HG02610 (cell line): ENCODE measurements around the gene HOXD9.

Source experiments
- ATAC-seq: cut with Tn5 transposase; IDR thresholded peaks from one replicate; pipeline ENCODE4 v1.9.1; 2021; ENCODE audit warnings: mild to moderate bottlenecking, moderate library complexity; ENCODE audit not compliant: unreplicated experiment

Gene HOXD9

DNA sequence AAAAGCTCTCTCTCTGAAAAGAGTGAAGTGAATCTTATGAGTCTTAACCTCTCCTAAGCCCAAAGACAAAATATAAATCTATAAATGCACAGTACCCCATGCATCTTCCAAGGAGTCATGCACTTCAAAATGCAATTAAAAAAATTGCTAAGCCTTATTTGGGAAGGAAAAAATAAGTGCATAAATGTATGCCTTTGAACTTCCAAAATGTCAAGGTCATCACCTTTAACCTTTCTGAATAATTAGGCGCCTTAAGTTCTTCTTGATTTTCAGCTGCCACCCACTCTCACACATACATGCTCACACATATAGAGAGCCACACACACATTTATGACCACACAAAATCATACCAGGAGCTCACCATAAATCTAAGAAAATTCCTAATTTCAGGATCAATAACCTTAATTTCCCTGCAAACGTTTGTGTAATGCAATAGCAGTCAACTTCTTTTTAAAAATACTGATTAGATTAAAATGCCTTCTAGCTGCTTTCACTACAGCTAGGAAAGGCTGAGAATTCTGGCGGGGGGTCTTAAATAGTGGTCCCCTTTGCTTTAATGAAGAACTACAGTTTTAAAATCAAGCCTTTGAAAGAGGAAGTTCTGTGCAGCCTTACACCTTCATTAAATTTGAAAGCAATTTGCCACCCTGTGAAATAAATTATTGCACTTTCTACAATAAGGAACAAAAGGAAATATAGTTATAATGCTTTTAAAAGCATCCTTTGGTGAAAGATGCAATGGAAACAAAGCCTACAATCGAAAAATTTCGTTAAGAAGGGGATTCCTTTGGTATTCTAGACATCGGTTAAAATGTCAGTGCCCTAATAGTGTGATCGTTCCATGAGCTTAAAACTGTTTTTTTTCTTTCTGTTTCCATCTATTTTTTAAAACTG, 11.9 kb upstream of the HOXD9 start:
- no peak for ATAC-seq

DNA sequence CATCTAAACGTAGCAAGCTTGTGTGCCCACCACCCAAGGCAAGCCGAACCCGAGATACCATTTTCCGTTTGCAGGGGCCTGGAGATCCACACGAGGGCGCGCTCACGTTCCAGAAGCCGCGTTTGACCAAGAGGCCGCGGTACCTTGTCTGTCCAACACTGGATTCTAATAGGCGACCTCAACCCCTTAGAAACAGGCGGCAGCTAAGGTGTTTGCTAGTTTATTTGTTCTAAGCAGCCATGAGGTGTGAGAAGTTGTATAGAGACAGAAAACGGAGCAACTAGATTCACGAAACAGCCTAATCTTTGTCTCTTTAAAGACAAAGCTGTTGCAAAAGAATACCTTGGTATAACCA, 11.2 kb upstream of the HOXD9 start:
- ATAC-seq: no peak

DNA sequence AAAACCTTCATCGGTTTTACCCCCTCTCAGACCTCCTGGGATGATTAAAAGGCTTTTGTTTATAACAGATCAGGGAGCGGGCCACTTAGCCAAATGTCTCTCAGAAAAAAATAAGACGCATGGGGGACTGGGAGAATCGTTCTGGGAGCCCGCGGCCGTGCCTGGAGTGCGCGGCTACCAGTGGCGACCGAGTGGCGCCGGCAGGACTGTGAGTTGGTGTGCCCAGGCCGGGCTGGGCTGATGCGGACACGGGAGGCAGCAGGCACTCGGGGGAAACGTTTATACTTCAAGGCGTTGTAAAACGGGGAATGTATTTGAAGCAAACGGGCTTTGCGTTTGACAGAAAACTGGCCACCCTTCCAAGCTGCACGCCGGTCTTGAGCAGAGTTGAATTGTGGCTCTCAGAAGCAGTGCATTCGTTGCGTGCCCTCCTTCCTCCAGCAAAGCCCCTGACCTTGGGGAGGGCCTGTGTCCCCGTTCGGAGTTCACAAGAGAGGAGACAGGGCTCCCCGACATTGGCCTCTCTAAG, 10.6 kb upstream of the HOXD9 start:
- no peak for ATAC-seq

DNA sequence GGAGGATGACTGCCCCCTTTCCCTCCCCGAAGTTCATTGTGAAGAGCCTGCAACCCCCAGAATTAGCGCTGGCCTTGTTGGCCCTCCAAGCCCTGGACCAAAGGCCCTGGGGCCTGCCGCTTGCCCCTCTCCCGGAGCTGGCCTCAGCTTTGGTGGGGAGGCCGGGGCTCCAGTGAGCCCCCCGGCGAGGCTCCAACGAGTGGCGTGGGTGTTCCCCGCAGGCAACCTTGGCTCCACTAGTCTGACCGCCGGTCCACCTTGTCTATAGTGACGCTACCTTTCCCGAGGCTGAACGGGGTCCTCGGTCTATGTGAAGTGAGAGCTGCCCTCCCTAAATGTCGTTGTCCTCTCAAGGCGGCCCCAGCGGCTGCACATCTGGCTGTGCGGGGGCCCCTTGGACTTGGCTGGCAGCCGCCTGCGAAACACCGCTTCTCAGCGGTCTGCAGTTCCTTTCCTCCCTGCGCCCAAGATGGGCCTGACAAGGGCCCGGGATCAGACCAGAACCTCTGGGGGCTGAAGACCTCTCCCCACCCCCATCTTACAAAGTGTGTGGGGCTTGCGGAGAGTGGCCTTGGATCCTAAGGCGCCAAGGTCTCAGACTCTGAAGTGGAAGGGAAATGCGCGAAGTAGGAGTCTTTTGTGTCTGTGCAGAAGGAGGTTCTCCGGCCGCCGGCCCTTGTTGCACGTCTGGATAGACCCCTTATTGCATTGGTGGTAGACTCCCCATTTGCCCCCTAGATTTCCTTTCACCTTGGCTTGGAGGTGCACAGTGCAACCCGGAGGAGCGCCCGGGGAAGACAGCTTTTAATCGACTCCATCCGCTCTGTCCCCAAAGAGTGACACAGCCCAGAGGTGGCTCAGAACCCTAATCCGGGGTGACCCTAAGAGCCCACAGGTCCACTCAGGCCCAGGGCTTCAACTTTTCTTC, 9.9 kb upstream of the HOXD9 start:
- no peak for ATAC-seq

DNA sequence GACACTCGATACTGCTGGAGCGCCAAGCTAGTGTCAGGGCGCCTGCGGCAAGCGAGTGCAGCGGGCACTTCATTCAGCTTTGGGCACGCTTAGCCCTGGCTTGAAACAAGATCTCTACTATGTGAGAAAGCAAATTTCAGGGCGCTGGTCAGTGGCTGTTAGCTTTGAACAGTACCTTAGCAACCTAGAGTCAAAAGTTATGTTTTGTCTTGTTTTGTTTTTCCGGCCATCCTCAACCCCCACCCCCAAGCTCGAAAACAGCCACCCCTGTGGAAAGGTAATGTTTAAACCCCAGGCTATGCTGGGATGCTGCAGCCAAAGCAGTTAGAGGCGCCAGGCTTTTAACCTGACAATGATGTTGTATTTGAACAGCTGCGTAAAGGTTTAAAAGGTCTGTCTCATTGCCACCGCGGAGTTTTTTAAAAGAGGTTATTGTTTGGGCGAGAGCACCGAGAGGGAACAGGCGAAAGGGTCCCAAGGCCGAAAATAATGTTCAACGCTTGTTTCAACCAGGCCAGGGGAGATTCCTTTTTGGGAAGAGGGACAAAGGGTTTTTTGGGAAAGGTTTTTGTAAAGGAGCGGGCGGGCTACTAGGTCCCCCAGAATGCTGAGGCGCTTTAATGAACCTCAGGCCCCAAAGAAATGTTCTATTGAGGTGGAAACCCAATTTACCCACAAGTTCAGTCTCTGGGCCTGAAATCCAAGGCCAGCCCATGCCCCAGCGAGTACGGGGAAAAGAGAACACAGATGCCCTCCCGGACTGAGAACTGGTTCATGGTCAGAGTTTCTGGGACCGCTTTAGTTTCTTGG, 8.2 kb upstream of the HOXD9 start:
- ATAC-seq: no peak

DNA sequence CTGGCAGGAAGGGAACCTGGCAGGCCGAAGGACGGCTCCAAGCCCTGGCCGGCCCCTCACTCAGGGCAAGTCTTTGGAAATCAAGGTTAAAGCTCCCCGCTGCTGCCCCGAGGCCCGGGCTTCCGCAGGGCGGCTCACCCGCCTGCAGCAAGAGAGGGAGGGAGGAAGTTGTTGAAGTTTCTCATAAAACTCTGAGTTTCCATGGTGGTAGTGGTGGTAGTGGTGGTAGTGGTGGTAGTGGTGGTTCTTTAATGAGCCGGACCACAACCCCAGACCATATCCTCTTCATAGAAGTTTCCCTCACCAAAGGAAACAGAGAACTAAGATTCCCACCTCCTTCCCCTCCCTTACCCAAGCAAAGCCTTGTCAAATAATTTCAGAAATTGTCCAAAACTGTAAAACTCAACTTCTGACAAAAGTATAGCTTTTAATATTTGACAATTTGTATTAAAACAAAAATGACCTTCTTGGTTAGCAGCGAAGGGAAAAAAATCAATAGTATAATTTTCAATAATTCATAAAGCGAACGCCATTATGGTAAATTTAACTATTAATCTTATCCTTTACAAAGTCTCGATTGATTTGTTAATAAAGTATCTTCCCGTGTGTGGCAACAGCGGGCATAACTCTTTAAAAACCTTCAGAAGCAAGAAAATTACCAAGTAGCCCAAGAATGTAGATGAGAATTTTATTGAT, 7.4 kb upstream of the HOXD9 start:
- ATAC-seq: no peak

DNA sequence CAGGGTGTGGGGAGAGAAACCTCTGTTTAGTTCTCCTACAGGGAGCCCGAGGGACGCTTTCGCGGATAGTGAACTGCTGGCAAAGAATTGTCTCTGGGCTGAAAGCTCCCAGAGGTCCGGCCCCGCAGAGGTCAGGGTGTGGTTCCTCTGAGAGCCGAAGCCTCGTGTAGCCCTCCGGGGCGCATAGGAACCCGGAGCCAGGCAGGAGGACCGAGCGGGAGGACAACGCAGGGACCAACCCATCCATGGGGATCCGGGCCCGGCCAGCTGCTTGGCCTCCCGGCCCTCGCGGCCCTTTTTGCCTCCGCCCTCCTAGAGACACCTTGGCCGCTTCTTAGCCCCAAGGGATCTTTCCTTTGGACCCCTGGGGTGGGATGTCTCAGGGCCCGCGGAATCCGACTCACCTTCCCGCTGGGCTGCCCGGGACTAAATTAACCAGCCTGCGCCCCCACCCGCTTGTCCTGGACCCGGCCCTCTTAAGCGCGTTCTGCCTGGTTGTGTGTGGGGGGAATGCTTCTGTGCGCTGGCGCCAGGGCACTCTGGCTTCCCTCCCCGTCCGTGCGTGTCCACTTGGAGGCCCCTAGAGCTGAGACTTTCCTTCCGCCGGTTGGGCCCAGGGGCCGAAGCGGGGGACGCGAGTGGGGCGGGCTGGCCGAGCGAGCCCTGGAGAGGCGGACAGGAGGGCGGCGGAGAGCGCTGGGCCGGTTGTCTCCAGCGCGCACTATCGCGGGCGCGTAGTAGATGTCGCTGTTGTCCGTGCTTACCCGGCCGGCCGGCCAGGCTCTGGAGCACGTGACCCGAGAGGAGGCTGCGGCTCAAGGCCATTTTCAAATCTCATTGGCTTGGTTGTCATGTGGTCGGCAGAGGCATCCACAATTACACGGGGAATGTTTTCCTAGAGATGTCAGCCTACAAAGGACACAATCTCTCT, 6.4 kb upstream of the HOXD9 start, which contains the start of gene HOXD10:
TSS of gene HOXD10 (plus strand) at position 896 of the 931 bp plus-strand sequence. CDS start 56 bp downstream, outside the sequence.
- no peak for ATAC-seq

DNA sequence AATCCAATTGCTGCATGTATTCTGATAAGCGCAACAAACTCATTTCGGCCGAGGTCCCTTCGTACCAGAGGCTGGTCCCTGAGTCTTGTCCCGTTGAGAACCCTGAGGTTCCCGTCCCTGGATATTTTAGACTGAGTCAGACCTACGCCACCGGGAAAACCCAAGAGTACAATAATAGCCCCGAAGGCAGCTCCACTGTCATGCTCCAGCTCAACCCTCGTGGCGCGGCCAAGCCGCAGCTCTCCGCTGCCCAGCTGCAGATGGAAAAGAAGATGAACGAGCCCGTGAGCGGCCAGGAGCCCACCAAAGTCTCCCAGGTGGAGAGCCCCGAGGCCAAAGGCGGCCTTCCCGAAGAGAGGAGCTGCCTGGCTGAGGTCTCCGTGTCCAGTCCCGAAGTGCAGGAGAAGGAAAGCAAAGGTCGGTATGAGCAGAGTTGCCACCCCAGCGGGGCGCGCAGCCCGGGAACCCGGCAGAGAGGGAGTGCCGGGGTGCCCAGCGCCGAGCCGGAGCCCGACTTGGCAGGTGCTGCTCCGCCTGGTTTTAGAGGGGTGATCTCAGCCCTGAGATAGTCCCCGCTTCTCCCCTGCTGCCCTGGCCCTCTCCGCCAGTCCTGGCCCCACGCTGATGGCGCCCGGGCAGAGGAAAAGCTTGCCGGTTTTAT, 5.2 kb upstream of the HOXD9 start:
- ATAC-seq: no peak

DNA sequence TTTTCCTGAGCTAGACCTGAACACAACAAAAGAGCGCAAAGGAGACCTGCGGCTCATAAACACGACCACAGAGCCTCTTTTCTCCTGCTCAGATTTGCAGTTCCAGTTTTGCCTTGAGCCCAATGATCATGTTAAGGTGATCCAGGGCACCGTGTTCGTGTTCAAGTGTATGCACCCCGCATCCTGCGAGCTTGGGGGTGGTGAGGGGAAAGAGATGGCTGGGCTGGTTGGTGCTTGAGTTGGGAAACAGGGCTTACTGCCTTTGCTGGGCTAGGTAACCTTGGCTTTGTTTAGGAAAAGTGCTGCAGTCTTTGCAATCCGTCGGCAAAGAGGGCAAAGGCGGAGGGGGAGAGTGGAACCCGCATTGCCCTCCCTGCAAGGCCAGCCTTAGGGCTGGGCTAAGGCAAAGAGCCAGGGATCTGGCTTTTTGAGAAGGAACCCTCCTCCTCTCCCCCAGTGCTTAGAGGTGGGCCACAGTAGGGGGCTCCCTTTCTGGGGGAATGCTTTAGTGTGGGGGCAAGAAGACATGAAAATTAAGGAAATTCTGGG, 4.6 kb upstream of the HOXD9 start:
- ATAC-seq: no peak

DNA sequence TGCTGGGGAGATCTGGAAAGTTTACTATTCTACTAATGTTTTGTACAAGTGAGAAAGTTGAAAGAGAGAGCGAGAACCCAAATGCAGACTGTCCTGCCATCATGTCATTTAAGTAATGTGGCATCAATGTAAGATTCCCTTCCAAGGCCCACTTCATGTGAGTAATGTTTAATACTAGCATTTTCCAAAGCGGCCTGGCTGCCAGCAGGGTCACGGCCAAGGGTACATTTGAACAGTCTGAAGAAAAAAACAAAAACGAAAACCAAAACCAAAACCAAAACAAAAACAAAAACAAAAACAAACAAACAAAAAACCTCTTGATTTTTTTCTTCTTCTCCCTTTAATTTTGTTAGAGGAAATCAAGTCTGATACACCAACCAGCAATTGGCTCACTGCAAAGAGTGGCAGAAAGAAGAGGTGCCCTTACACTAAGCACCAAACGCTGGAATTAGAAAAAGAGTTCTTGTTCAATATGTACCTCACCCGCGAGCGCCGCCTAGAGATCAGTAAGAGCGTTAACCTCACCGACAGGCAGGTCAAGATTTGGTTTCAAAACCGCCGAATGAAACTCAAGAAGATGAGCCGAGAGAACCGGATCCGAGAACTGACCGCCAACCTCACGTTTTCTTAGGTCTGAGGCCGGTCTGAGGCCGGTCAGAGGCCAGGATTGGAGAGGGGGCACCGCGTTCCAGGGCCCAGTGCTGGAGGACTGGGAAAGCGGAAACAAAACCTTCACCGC, 3.7 kb upstream of the HOXD9 start:
- no peak for ATAC-seq

DNA sequence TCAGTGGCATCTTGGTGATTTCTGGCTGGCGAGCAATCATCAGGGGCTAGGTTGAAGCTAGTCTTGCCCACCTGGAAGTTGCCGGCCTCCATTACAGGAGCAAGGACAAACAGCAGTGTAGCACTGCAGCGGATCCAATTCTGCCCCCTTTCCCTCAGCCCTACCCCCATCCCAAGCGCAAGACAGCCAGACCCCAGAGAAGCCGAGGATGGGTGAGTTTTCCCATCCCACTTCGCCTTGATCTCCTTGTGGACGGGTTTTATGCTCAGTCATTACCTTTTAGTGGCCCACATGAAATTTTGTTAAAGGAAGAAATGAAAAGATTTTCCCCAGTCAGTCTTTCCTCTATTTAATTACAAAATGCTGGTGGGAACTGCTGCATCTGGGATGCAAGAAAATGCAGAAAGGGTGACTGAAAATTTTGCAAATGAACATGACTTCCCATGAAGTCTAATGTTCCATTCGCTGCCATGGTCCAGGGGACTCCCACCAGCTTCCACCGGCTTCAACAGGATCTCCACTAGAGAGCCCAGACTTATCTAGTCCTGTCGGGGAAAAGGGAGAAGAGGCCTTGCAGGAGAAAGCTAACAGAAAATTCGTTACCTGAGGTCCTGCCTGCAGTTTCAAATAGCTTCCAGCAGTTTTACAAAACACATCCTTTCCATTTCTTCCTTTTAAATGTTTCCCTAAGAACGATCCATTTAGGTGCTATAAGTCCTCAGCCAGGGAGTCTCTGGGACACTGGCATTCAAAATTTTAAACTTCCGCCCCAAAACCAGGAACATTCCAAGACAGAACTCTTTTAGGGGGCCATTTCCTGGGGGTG, 1.9 kb upstream of the HOXD9 start:
- ATAC-seq: no peak

DNA sequence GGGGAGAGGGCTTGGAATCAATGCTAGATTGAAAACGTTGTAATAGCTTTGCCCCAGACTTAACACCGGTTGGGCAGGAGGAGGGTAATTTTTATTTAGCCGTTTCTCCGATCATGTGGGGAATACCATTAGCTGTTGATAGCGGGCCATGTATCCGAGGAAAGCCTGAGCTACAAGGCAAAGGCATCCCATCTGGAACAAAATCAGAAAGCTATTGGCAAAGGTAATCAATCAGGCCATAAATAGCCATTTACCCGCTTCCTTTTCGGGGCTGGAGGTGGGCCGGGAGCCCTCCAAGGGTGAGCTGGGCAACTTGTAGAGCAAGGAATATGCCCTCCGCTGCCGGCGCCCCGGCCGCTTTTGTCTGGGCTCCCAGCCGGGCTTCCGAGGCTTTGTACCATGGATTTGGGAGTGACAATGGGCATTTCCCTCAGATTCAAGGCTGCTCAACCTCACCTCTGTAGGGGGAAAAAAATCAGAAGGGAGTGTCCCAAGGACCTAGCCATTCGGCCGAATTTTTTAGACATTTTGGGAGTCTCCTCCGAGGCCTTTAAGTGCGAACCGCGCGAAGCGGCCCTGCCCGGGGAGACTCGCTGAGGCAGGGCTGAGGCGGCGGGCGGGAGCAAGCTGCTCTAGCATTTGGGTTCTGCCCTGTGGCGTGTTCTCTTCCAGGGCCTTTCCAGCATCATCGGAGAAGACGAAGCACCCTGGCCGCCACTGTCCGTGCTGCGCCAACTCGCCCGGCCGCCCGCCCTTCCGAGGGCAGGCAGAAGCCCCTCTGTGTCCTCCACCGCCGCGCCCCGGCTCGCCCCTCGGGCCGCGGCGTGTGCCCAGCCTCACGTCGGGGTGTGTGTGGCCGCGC, 1.1 kb upstream of the HOXD9 start:
- no peak for ATAC-seq

DNA sequence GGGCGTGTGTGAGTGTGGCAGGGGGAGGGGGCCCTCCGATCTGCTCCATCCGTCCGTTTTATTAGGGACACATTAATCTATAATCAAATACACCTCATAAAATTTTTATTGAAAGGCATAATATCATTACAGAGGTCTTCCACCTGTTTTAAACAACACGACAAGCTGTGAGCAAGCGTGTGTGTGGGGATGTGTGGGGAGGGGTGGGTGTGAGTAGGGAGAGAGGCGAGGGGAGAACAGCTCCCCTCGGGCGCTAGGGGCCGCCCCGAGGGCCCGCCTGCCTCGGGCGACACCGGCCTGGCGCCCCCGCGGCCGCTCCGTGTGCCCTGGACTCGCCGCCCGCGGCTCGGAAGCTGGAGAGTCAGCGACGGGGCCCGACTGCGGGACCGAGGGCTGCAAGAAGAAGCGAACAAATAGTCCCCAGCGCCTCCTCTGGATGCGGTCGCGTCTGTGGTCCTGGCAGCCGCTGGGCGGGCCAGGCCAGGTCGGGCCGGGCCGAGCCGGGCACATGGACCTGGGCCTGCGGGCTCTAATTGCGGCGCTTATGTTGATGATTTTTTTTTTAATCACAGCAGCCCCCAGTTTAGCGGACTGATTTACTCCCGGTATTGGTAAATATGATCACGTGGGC, 352 bp upstream of the HOXD9 start:
- no peak for ATAC-seq

DNA sequence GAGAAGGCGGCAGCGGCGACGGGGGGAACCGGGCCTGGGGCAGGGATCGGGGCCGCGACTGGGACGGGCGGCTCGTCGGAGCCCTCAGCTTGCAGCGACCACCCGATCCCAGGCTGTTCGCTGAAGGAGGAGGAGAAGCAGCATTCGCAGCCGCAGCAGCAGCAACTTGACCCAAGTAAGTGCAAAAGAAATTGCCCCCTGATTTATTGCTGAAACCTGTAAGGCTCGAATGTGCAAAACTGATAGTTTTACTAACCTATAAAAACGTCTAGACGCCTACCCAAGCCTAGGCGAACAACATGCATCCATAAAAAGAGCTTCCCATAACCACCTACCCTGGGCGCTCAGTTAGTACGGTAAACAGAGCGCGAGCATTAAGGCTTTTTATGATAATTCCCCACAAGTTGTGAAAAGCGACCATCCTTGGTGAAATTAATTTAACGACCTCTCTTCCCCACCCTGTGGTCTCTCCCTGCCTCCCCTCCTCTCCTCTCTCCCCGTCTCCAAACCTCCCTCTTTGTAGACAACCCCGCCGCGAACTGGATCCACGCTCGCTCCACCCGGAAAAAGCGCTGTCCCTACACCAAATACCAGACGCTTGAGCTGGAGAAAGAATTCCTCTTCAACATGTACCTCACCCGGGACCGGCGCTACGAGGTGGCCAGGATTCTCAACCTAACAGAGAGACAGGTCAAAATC, 1.0 kb downstream of the HOXD9 start:
- no peak for ATAC-seq
